Sigmoid colon (tissue), 7 donors: ENCODE data around the gene CABP7. TPM values are rescaled to one million over a fixed set of nuclear protein-coding genes. Genes with fewer than 3 reads are reported as not detected.

Experiments used
- DNase-seq: peaks from one replicate; pipeline ENCODE4 v3.0.0-alpha.2; 2019
- H3K27ac ChIP-seq, 4 donors: fragments of 200-600 bp; sonication (generic); one replicate each; pipeline ENCODE4 v1.5.1; 2016 to 2019; ENCODE audit warnings: mild to moderate bottlenecking in 1 of 4
- H3K27me3 ChIP-seq, 3 donors: fragments of 200-600 bp; sonication (generic); one replicate each; pipeline ENCODE4 v1.5.1; 2019; ENCODE audit warnings: mild to moderate bottlenecking in 1 of 3
- H3K36me3 ChIP-seq, 4 donors: fragments of 200-600 bp; sonication (generic); one replicate each; pipeline ENCODE4 v1.5.1; 2016 to 2019
- H3K4me1 ChIP-seq, 4 donors: fragments of 200-600 bp; sonication (generic); one replicate each; pipeline ENCODE4 v1.5.1; 2017 to 2019
- H3K4me3 ChIP-seq, 4 donors: fragments of 200-600 bp; sonication (generic); one replicate each; pipeline ENCODE4 v1.5.1; 2017 to 2019; ENCODE audit warnings: mild to moderate bottlenecking in 2 of 4, moderate library complexity in 1 of 4
- H3K9me3 ChIP-seq, 4 donors: fragments of 200-600 bp in 3 of 4; sonication (generic) in 3 of 4; one replicate each; pipeline versions ENCODE4 v1.5.1 to v1.6.1; 2013 to 2019
- CTCF ChIP-seq, 4 experiments: fragments of 450-650 bp in 3 of 4; fragments of 200-600 bp in 1 of 4; IDR thresholded peaks; one replicate each; pipeline ENCODE4 v1.5.1; 2016 to 2019; ENCODE audit warnings: antibody characterized with exemption in 4 of 4, mild to moderate bottlenecking in 3 of 4, moderate library complexity in 2 of 4
- EP300 ChIP-seq, 4 donors: sonication (generic); formaldehyde crosslinking; IDR thresholded peaks; one replicate each; pipeline ENCODE4 v1.6.1; 2017; ENCODE audit warnings: antibody characterized with exemption in 4 of 4
- POLR2A ChIP-seq, 2 donors: fragments of 450-650 bp; IDR thresholded peaks; one replicate each; pipeline ENCODE4 v1.6.1; 2016; ENCODE audit warnings: antibody characterized with exemption in 2 of 2, mild to moderate bottlenecking in 2 of 2, moderate library complexity in 2 of 2
- POLR2AphosphoS5 ChIP-seq, 4 donors: sonication (generic); formaldehyde crosslinking; IDR thresholded peaks; one replicate each; pipeline ENCODE4 v1.6.1; 2017; ENCODE audit warnings: antibody characterized with exemption in 4 of 4
- WGBS, 2 donors: extraction: QIAGEN DNeasy Blood & Tissue Kit; methylation state at CpG; one replicate each; pipeline ENCODE4 v1.1.7; 2013; 5-methylcytosine and 5-hydroxymethylcytosine counted together
- intact Hi-C: fragments of 100-400 bp; cut with DNase I; formaldehyde crosslinking; loops from one replicate; pipeline ENCODE4 v1.15.1; 2023
- polyA plus RNA-seq, 3 donors: library from polyadenylated mRNA; stranded (reverse); fragments of 200-250 nt; gene quantifications; one replicate each; pipeline ENCODE4 v1.2.3, GENCODE V29; 2013
- total RNA-seq, 4 donors: library from RNA; depleted of rRNA; stranded (reverse); fragments of >200 nt; gene quantifications; one replicate each; pipeline ENCODE4 v1.1.0, GENCODE V29; 2016
- donor health status: healthy with polysubstance abuse.
- donor health status: Bipolar disorder and iron deficiency.
- donor health status: healthy.

The CABP7 gene
- total and polyA plus RNA-seq, 7 donors: under 0.01 to 1.1 (median 0.47) TPM; not detected in 4

- TF ChIP-seq CTCF (IDR thresholded peaks at IDR 0.05): no peak
- no peak for TF ChIP-seq EP300 (IDR thresholded peaks at IDR 0.05)
- peak; percentile 77 to 91 (median 88) for TF ChIP-seq POLR2AphosphoS5 (IDR thresholded peaks at IDR 0.05)
- peak; percentile 46 to 71 for TF ChIP-seq POLR2A (IDR thresholded peaks at IDR 0.05)
- intact Hi-C loops: loop anchor here (2.0 to 10.0 kb wide), 3 partner anchors 71 to 235 kb away; partner anchors contain the start of gene ASCC2
Observed at GRCh38 chr22:29767171-29768051, 47.6 kb downstream of the CABP7 start, which contains the start of gene UQCR10. TSS of gene UQCR10 (plus strand) at chr22:29767369. CDS start at chr22:29767399, 30 bp downstream.

GRCh38 chr22:29768052-29768693 is 48.4 kb downstream of the CABP7 start:
- Histone ChIP-seq H3K36me3 (peaks cover 13 to 23% (median 15%) of the 10 kb centered on the region in 4 donors), H3K27me3 (no peaks in the 10 kb centered on the region), H3K4me3 (peak overlapping the region; percentile 75 to 96 (median 88)), H3K9me3 (no peaks in the 10 kb centered on the region), H3K4me1 (peaks cover 0 to 41% (median 29%) of the 10 kb centered on the region in 4 donors), H3K27ac (peak overlapping the region in 3 of 4 donors; percentile 88 to 94 (median 90))
- WGBS, 2 donors: 18 to 47% methylated on average over 6 of the region's 6 CpGs
- intact Hi-C loops: loop anchor here (5.0 to 10.0 kb wide), 2 partner anchors 143 to 234 kb away; no protein-coding TSS in a partner anchor
- no peak for DNase-seq
- TF ChIP-seq POLR2AphosphoS5 (IDR thresholded peaks at IDR 0.05): no peak
- no peak for TF ChIP-seq EP300 (IDR thresholded peaks at IDR 0.05)
- TF ChIP-seq CTCF (IDR thresholded peaks at IDR 0.05): no peak
- no peak for TF ChIP-seq POLR2A (IDR thresholded peaks at IDR 0.05)

More at GRCh38 chr22:29767171-29768051, 47.6 kb downstream of the CABP7 start, which contains the start of gene UQCR10:
- Histone ChIP-seq H3K4me3 (peak within 1 kb of the TSS; percentile 75 to 96 (median 88)), H3K27ac (peak within 1 kb of the TSS; percentile 88 to 94 (median 90)), H3K27me3 (no peaks in the 10 kb centered on the region), H3K9me3 (no peaks in the 10 kb centered on the region), H3K36me3 (peaks cover 13 to 23% (median 15%) of the 10 kb centered on the region in 4 donors), H3K4me1 (peaks cover 0 to 37% (median 27%) of the 10 kb centered on the region in 4 donors)
- WGBS, 2 donors: 0 to 10% methylated on average over 46 of the region's 46 CpGs
- DNase-seq: peak; percentile 96

DNA sequence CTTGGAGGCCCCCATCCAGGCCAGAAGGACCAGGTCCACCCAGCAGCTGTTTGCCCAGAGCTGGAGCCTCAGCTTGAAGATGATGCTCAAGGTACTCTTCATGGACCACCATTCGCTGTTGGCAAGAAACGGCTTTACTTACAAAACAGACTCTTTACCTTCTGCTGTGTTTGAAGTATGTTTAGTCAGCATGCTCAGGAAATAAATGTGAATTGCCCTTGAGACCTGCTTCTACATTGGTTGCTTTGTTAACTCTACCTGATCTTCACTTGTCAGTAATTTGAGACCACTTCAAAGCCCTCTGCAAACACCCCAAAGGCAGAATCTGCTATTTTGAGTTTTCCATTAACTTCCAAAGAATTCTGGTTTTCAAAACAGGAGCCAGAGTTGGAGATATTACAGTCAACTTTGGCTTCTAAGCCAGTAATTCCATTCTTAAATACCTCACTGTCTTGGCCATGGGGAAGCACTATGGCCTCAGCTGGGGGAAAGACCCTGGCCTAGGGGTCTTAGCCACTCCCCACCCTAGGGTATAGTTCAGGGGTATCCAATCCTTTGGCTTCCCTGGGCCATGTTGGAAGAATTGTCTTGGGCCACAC is 50.0 kb downstream of the CABP7 start:
- no peaks in the 10 kb centered on the region for H3K27me3 ChIP-seq
- peaks cover 13 to 23% (median 15%) of the 10 kb centered on the region in 4 donors for H3K36me3 ChIP-seq
- intact Hi-C loops: loop anchor here (5.0 to 10.0 kb wide), 2 partner anchors 145 to 232 kb away; no protein-coding TSS in a partner anchor
- no peak overlapping the region for H3K27ac ChIP-seq
- H3K9me3 ChIP-seq: no peaks in the 10 kb centered on the region
- TF ChIP-seq CTCF (IDR thresholded peaks at IDR 0.05) (no peak), EP300 (IDR thresholded peaks at IDR 0.05) (no peak), POLR2A (IDR thresholded peaks at IDR 0.05) (no peak), POLR2AphosphoS5 (IDR thresholded peaks at IDR 0.05) (no peak)
- no peak for DNase-seq
- H3K4me3 ChIP-seq: no peak overlapping the region
- peaks cover 0 to 41% (median 30%) of the 10 kb centered on the region in 4 donors for H3K4me1 ChIP-seq
- 92% methylated on average over 2 of the region's 2 CpGs for WGBS, 2 donors

- intact Hi-C loops: no loop called here
- Histone ChIP-seq H3K4me1 (peaks cover 0 to 27% (median 19%) of the 10 kb centered on the region in 4 donors), H3K36me3 (peaks cover 13 to 23% (median 15%) of the 10 kb centered on the region in 4 donors), H3K4me3 (no peak overlapping the region), H3K9me3 (no peaks in the 10 kb centered on the region), H3K27ac (peak overlapping the region in 1 of 4 donors; percentile 26), H3K27me3 (no peaks in the 10 kb centered on the region)
- DNase-seq: no peak
- WGBS, 2 donors: 47 to 64% methylated on average over 5 of the region's 5 CpGs
- no peak for TF ChIP-seq CTCF (IDR thresholded peaks at IDR 0.05)
- TF ChIP-seq POLR2AphosphoS5 (IDR thresholded peaks at IDR 0.05): no peak
- TF ChIP-seq POLR2A (IDR thresholded peaks at IDR 0.05): no peak
- no peak for TF ChIP-seq EP300 (IDR thresholded peaks at IDR 0.05)
Observed at GRCh38 chr22:29772170-29772641, 52.4 kb downstream of the CABP7 start.
